Colon (tissue), 2 donors: ENCODE results near the gene GNG2.

Experiments used
- FAIRE-seq: peaks from 2 replicates; lab custom pipeline; 2012; peaks lifted over from hg19 to GRCh38; lab: Jason Lieb, UNC
- donor health status: control.
- donor health status: control.

Gene GNG2

DNA sequence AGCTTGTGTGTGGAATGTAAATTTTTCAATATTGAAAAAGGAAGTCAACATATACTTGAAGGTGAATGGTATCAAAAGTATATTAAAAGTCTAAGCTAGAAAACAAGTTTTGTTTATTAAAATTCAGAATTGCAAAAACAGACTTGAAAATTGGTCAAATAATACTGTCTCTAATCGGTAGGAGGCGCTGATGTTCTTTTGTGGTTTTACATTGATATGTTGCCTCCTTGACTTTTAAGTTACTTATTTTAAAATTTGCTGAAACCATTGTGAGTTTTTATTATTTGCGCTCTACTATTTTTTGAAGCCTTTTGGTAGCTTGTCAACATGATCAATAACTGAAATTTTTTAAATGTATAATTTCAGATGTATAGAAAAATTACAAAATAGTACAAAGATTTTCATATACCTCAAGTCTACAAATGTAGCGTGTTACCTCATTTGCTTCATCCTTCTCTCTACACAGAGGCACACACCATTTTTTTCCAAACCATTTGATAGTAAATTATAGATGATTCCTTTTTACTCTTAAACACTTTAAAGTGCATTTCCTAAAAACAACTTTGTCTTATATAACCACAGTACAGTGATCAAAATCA lies 135.8 kb downstream of the GNG2 start:
- FAIRE-seq, result no peak

DNA sequence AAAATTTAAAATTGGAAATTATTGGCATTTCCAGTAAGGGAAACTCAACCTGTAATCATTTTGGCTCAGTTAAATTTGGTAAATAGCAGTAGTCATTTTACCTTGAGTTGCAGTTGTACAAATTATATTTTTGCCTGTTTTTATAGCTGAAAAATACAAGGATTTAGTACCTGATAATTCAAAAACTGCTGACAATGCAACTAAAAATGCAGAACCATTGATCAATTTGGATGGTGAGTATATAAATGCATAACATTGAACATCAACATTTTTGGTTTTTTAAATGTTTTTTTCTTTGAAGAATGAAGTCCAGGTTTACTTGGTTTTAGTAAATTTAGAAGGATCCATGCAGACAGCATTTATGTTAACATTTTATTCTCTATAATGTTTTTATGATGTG lies 137.9 kb downstream of the GNG2 start:
- no peak for FAIRE-seq

DNA sequence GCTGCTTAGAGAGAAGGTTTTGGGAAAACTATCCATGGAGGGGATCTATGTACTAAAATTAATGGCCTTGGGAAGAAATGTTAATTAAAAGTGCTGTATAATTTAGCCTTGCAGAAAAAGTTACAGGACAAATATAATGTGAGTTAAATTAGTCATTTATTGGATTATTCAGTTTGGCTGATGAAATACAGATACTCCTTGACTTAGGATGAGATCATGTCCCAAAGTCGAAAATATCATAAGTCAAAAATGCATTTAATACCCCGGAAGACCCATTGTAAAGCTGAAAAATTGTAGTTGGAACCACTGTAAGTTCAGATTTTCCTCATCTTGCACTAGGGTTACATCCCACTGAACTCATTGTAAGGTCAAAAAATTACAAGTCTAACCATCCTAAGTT lies 138.7 kb downstream of the GNG2 start:
- FAIRE-seq, result no peak

DNA sequence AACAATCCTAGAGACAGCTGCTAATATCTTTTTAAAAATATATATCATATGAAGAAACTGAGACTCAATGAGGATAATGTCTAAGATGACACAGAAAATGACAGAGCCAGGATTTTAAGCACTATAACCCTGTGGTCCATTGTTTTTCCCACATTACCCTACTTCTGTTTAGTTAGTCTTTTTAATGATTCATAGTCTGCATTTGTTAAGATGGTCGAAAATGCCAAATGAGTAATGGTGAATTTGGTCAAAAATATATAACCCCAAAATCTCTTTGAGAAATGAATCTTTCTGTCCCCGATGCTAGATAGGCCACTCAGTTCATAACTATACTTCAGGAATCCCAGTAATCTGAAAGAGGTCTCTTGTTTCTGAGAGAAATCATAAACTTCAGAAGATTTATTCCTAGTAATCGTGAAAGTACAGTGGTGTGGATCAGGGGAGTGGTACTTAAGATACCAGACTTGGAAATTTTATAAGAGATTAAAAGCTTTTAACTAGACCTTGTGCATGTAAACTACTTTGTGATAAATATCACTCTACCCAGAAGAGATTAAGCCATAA lies 139.7 kb downstream of the GNG2 start:
- FAIRE-seq, result no peak

DNA sequence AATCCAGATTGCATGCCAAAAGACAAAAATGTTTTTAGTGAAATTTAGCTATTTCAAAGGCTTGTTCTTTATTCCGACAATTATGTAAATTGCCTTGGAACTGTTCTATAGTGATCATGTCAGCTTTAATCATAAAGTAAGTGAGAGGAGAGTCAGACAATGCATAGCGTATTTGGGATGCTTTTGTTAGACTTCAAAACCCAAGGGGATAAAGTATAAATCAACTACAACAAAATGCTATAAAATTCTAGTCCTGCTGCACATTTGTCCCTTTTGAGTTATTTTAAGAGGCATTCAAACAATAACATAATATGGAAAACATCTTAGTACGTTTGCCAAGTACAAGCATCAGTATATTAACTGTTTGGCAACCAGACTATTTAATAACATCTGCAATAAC lies 140.3 kb downstream of the GNG2 start:
- FAIRE-seq, result no peak

DNA sequence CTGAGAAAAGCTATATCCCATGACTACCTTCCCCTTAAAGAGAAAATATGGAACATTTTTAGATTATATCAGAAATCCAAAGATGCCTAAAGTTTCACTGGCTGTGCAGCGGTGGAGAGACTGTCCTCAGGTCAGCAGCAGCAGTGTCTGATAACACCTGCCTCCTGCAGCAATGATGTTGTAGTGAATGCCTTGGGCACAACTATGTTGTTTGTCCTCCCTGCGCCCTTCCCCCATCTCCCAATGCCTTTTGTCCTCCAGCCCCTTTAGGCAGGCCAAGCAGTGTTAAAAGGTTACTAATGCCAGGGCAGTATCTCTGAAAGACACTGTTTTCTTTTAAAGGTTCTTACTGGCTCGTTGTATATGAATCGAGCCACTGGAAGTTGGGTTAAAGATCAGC lies 142.1 kb downstream of the GNG2 start:
- FAIRE-seq, result no peak

DNA sequence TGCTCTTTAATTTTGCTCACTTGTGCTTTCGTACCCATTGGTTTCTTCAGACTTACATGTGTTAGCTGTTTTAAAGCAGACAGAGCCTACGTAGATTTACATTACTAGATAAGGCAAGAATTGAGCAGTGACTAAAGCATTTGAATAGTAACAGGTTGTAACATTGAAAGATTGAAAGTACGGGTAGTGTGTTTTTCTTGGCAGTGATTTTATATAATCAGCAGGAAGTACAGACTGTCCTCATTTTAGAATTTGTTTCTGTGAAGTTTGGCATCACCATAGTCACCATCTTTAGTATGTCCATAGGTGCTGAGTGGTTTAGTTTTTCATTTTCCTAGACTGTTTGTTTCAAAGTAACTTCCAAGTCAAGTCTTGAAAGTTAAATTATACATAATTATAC lies 142.9 kb downstream of the GNG2 start:
- no peak for FAIRE-seq

DNA sequence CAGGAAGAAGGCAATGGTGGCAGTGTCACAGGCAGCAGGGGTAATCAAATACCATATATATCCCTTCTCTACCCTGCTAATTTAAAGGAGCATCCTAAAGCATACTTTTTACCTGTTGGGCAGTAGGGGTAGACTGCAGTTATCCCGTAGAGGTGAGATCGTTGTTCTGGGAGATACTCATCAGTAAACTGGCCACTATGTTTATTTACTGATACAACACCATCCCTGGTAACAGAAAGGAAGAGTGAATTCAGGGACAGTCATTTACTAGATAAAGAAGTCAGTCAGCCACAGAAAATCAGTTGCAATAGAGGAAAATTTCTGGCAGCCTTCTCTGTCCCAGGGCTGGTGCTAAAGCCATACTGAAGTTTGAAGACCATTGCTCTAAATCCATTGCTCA lies 145.2 kb downstream of the GNG2 start:
- FAIRE-seq, result no peak

DNA sequence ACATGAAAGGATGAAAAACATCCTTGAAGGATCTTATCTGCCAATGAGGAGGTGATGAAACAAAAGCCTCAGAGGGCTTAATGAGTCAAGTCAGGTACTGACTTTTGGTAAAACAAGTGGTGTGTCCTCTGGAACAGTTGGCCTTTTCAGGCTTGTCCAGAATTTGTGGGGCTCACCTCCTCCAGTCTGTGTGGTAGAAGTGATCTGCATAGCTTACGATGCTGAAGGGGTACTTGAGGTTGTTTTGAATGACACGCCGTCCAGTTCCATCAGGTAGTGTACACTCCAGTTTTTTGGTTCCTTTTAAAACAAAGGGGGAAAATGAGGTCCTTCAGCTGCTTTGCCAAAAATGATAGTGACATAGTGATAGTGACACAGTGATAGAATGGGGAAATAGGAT lies 145.9 kb downstream of the GNG2 start:
- FAIRE-seq, result no peak

DNA sequence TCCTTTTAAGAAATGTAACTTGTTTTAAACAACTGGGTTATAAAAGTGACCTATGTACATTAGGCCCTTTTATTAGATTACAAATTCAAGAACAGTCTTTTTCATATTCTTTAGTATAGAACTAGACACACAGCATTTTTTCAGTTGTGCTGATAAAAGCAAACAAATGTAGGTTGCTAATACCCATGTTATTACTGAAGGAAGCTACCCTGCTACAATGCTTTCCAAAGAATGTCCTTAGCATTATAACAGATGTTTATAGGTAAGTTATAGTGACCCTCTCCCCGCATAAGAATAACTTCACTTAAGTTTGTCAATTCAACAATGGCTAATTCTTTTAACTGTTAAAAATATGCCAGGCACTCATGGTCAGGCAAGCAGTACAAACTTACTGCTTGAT lies 146.8 kb downstream of the GNG2 start:
- no peak for FAIRE-seq

DNA sequence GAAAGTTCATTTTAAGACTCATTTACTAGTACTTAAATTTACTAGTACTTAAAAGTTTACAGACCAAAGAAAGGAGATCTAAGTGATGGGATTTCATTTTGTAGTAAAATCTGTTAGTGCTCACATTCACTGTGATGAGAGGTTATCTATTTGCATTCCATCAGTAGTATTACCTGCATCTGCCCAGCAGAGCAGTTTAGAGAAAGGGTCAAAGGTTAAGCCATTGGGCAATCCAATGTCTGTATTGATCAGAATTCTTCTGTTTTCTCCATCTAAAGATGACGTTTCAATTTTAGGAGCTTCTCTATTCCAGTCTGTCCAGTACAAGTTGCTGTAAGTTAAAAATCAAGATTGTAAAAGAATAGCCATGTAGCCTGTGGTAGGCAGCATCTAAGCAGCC lies 147.2 kb downstream of the GNG2 start:
- FAIRE-seq, result no peak

DNA sequence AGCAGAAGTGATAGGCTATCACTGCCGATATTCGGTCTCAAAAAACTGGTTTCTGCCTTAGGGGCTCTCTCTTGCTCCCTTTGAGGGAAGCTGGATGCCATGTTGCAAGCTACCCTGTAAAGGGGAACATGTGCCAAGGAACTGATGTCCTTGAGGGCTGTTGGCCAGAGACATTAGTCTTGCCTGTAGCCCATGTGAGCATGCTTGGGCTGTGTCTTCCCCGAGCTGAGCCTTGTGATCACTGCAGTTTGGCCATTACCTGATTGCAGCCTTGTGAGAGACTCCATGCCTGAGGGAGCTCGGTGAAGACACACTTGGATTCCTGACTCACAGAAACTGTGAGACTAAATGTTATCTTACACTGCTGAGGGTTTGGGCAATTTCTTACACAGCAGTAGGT lies 147.7 kb downstream of the GNG2 start:
- no peak for FAIRE-seq

DNA sequence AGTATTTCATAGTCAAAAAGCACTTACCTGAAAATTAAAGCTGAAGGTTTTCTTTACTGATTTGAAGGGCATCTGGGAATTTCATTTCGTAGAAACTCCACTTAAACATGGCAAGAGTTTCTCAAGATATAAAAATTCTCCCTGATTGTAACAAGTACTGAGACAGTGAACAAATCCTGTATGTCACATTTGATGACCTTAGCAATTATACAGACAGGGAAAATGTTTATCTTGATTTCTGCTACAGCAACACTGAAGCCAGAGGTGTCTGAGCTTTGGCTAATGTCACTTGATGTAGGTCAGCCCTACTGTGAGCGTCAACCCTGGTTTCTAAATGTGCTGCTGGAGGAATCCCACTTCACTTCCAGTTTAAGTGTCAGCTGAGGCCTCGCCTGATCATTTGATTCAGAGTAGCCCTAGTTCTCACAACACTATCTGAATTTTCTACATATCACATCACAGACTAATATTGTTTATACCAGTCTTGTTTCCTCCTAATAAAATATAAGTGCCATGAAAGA lies 149.8 kb downstream of the GNG2 start:
- FAIRE-seq, result no peak

DNA sequence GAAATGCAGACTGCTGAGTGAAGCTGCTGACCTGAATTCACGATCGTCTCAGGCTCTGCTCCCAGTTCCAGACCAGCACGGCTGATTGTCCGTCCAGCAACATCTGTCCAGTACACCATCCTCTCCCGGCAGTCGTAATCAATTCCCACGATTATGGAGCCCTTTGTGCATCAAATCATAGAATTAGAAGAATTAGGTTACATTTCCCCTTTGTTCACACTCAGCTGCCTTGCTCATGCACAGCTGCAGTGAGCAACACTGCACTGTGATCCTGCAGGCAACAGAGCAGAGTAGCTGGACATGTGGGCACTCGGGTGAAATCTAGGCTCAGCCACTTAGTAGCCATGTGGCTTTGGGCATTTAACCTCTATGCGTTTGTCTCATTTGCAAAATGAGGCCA lies 151.1 kb downstream of the GNG2 start:
- FAIRE-seq, result no peak

DNA sequence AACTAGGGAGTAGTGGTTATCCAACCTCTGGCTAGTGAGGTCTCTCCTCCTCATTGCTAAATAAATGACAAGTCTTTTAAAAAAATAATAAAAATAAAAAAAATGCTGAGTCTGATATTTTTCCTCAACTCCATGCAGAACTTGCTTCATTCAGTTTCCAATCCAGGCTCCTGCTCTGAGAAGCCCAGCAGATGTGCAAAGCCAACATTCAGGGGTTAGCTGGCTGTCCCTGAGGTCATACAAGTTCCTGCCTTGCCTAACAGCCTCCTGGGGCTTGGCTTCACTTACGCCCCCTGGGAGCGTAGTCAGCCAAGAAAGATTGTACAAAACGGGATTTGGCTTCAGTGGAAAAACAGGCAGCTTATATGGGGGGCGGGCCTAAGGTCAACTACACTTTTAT lies 152.2 kb downstream of the GNG2 start:
- FAIRE-seq, result no peak

DNA sequence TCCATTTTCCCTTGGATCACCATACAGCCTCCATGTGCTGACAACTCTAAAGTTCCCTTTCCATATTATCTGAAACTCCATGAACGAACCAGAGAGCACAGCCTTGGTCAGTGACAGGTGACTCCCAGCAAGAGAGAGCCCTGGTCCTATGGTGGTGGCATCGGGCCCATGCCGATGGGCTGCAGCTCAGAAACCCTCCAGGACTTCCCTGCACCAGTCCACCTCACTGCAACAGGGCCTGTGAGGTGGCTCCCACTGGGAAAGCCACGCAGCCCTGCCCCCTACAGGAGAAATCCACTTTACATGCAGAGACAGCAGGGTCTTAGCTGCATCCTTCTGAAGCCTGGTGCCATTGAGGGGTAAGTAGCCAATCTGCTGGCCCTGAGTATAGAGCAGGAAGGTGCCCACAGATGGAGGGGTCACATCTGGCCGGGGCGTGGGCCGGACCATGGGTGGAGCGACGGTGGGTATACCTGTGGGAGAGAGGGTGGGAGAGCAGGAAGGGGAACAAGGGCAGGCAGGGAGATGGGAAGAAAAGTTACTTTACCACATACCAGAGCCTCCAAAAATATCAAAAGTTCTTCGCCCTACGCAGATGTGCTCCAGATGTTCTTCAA lies 153.7 kb downstream of the GNG2 start:
- FAIRE-seq, result no peak

DNA sequence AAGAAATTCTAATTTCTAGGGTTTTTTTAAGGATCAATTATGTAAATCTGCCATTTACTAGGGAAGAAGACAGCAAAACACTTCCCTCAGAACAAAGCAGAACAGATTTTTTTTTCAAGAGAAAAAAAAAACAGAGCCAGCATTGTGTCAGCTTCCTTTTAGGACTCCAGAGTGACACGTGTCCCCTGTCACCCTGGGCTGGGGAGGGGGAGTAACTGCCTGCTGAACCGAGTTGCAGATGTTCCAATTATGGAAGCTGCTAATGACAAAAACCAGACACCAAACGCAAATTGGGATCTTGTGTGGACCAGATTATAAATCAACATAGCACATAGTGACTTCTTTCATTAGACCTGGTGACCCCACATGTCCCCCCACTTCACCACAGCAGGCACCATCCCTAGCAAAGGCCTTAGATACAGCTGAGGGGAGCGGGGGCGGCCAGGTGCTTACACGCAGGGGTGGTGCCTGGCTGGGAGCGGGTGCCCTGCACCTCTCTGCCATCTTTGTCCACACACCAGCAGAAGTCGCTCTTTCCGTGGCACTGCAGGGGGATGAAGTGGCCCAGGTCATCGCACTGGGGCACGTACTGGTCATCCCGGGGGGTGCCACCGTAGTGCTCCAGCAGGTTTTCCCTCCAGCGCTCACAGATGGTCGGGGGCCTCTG lies 154.3 kb downstream of the GNG2 start:
- FAIRE-seq, result no peak

DNA sequence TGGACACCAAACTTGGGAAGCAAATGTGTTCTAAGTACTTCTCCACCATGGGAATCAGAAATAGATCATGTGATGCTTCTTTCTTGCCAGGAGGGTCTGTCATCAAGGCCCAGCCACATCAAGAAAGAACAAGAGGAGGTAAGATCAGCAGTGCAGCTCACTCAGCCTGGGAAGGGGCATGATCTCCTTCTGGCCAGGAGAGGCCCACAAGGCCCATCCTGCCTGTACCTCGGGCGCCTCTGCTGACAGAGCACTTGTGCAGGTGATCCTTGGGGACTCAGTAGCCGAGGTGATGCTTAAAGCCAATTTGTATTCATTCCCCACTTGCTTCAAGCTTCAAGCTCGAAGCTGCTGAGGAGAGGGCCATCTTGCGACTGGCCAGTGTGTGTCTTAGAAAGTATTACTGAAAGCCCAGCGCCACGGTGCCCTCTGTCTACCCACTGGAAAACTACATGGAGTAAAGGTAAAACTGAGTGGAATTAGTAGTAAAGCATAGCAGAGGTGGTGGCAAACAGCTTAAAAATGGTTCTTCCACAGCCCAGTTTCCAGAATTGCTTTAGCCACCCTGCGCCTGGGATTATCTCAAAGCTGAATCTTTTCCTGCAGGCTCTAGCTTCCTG lies 155.1 kb downstream of the GNG2 start:
- no peak for FAIRE-seq

DNA sequence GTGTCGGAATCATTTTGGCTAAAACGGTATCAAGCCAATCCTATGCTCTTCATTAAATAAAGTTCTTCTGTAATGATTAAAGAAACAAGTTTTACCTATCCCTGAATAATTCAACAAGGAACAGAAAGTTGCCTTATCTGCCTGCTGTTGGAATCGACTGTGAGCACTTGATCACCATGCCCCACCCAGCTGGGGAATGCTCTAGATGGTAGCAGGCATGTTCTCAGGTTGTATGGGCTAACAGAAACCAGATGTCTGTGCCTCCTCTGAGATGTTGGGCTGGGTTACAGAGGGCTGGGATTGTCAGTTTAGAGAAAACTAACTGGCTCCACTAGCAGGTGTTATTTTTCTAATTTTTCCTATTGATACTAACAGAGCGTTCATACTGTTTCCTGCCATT lies 157.8 kb downstream of the GNG2 start:
- FAIRE-seq, result no peak

DNA sequence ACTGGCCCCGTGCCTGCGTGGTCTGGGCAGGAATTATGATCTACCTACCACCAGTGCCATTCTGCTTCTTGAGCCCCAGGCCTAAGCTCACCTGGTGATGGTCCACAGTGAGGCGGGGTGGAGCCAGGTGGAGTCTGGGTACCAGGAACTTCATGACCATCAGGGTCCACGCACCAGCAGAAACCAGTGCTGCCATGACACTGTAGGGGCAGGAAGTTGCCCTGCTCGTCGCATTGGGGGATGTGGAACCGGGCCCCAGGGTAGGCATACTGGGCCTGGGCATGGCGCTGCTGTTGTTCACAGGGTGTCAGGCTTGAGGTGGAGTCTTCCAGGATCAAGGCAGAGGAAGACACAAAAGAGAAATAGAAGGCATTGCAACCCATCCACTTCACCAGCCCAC lies 158.6 kb downstream of the GNG2 start:
- no peak for FAIRE-seq
